ENCODE measurements around the gene EIF3C. TPM values are rescaled to one million over a fixed set of nuclear protein-coding genes. Genes with fewer than 3 reads are reported as not detected.

EIF3C gene
- total and polyA plus RNA-seq, 2 of the 4 experiments (the other 2 are of a cell fraction), result 132 to 260 TPM

Small RNA genes within 50 kb of the gene (microRNA-seq; reads per million reads assigned to microRNA genes)
- 0 reads per million in 2 experiments for gene MIR6862-2 (ENCODE audit: insufficient read depth in 1 of 2, insufficient read length in 1 of 2, unreplicated experiment in 1 of 2)

Small RNA genes within 50 kb of the gene (small RNA-seq; reads per million reads assigned to genes)
- 0 reads per million in 5 experiments for gene MIR6862-2

Other genes with a start within 250 kb of the EIF3C start
- not detected in 2 replicates for gene NPIPB7, start 239.1 kb upstream of the EIF3C start, total RNA-seq (2012; rRNA removed)
- gene NPIPB7, start 239.1 kb upstream of the EIF3C start, polyA plus RNA-seq (2012; rRNA removed), result 0.10 TPM in 1 of 2 replicates, not detected in the other
- gene CLN3, start 219.4 kb upstream of the EIF3C start, total RNA-seq (2012; rRNA removed), result 3.3 and 3.9 TPM in 2 replicates
- 15.9 TPM in 2 replicates for gene CLN3, start 219.4 kb upstream of the EIF3C start, polyA plus RNA-seq (2012; rRNA removed)
- not detected in 2 replicates for gene APOBR, start 216.8 kb upstream of the EIF3C start, total RNA-seq (2012; rRNA removed)
- gene APOBR, start 216.8 kb upstream of the EIF3C start, polyA plus RNA-seq (2012; rRNA removed), result not detected in 2 replicates
- gene IL27, start 204.6 kb upstream of the EIF3C start, total RNA-seq (2012; rRNA removed), result not detected in 2 replicates
- gene IL27, start 204.6 kb upstream of the EIF3C start, polyA plus RNA-seq (2012; rRNA removed), result not detected in 2 replicates
- gene NUPR1, start 172.5 kb upstream of the EIF3C start, total RNA-seq (2012; rRNA removed), result 5.8 and 10.2 TPM in 2 replicates
- 27.9 and 29.8 TPM in 2 replicates for gene NUPR1, start 172.5 kb upstream of the EIF3C start, polyA plus RNA-seq (2012; rRNA removed)
- 7.2 and 7.7 TPM in 2 replicates for gene SGF29, start 157.5 kb upstream of the EIF3C start, total RNA-seq (2012; rRNA removed)
- gene SGF29, start 157.5 kb upstream of the EIF3C start, polyA plus RNA-seq (2012; rRNA removed), result 4.3 and 4.7 TPM in 2 replicates
- not detected in 2 replicates for gene SULT1A2, start 114.4 kb upstream of the EIF3C start, total RNA-seq (2012; rRNA removed)
- 0.09 TPM in 1 of 2 replicates, not detected in the other for gene SULT1A2, start 114.4 kb upstream of the EIF3C start, polyA plus RNA-seq (2012; rRNA removed)
- 1.1 and 1.6 TPM in 2 replicates for gene SULT1A1, start 101.4 kb upstream of the EIF3C start, total RNA-seq (2012; rRNA removed)
- 1.1 and 1.2 TPM in 2 replicates for gene SULT1A1, start 101.4 kb upstream of the EIF3C start, polyA plus RNA-seq (2012; rRNA removed)
- not detected in 2 replicates for gene NPIPB8, start 73.4 kb upstream of the EIF3C start, total RNA-seq (2012; rRNA removed)
- not detected in 2 replicates for gene NPIPB8, start 73.4 kb upstream of the EIF3C start, polyA plus RNA-seq (2012; rRNA removed)
- gene NPIPB9, start 40.3 kb downstream of the EIF3C start, total RNA-seq (2012; rRNA removed), result 0.56 TPM in 1 of 2 replicates, not detected in the other
- 0.11 and 0.15 TPM in 2 replicates for gene NPIPB9, start 40.3 kb downstream of the EIF3C start, polyA plus RNA-seq (2012; rRNA removed)
- gene ATXN2L, start 111.5 kb downstream of the EIF3C start, total RNA-seq (2012; rRNA removed), result 10.3 and 12.9 TPM in 2 replicates
- 50.2 and 58.8 TPM in 2 replicates for gene ATXN2L, start 111.5 kb downstream of the EIF3C start, polyA plus RNA-seq (2012; rRNA removed)
- gene TUFM, start 134.9 kb downstream of the EIF3C start, total RNA-seq (2012; rRNA removed), result 80.3 and 88.0 TPM in 2 replicates
- gene TUFM, start 134.9 kb downstream of the EIF3C start, polyA plus RNA-seq (2012; rRNA removed), result 126 and 131 TPM in 2 replicates
- gene SH2B1, start 152.4 kb downstream of the EIF3C start, total RNA-seq (2012; rRNA removed), result 3.9 and 4.7 TPM in 2 replicates
- gene SH2B1, start 152.4 kb downstream of the EIF3C start, polyA plus RNA-seq (2012; rRNA removed), result 38.6 and 39.9 TPM in 2 replicates
- gene ATP2A1, start 167.0 kb downstream of the EIF3C start, total RNA-seq (2012; rRNA removed), result under 0.01 TPM in 1 of 2 replicates, not detected in the other
- gene ATP2A1, start 167.0 kb downstream of the EIF3C start, polyA plus RNA-seq (2012; rRNA removed), result 0.56 and 0.63 TPM in 2 replicates
- gene RABEP2, start 213.8 kb downstream of the EIF3C start, total RNA-seq (2012; rRNA removed), result 12.2 and 14.4 TPM in 2 replicates
- gene RABEP2, start 213.8 kb downstream of the EIF3C start, polyA plus RNA-seq (2012; rRNA removed), result 20.0 and 21.9 TPM in 2 replicates
- gene CD19, start 220.5 kb downstream of the EIF3C start, total RNA-seq (2012; rRNA removed), result not detected in 2 replicates
- gene CD19, start 220.5 kb downstream of the EIF3C start, polyA plus RNA-seq (2012; rRNA removed), result not detected in 2 replicates
- gene NFATC2IP, start 239.5 kb downstream of the EIF3C start, total RNA-seq (2012; rRNA removed), result 8.1 and 10.0 TPM in 2 replicates
- 24.5 and 29.1 TPM in 2 replicates for gene NFATC2IP, start 239.5 kb downstream of the EIF3C start, polyA plus RNA-seq (2012; rRNA removed)

Measured in IMR-90 (cell line).